HG03460 (cell line): ENCODE measurements around the gene CNIH4.
"Not testable (repeated sequence)": the region's sequence is repeated elsewhere in the genome, so short reads cannot be mapped to it uniquely, and the experiment has no call there.

Experiments used
- ATAC-seq: cut with Tn5 transposase; IDR thresholded peaks from one replicate; pipeline ENCODE4 v1.9.1; 2021; ENCODE audit not compliant: unreplicated experiment

The CNIH4 gene

DNA sequence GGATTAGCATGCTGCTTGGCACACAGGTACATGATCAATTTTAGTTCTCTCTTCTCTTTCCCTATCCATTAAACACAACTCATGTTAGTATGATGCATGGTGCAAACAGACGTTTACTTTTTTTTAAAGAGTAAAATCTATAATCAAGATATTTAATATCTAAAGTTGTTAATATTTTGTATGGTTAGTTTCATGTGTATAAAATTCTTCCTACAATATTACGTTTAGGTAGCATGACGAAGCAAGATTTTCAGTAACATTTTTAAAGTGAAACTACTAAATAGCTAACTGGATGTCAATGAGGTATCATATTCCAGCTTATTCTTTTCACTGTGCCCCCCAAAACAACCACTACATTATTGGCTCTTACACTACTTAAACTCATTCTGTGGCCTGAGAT lies 36.6 kb downstream of the CNIH4 start:
- no peak for ATAC-seq

- no peak for ATAC-seq
These were observed 43.2 kb downstream of the CNIH4 start for GRCh38 chr1:224399887-224400286.

- no peak for ATAC-seq
These were observed 45.9 kb downstream of the CNIH4 start for GRCh38 chr1:224402472-224403036.

GRCh38 chr1:224404916-224405603 lies 48.4 kb downstream of the CNIH4 start:
- no peak for ATAC-seq

GRCh38 chr1:224405604-224405970 lies 48.9 kb downstream of the CNIH4 start:
- no peak for ATAC-seq

DNA sequence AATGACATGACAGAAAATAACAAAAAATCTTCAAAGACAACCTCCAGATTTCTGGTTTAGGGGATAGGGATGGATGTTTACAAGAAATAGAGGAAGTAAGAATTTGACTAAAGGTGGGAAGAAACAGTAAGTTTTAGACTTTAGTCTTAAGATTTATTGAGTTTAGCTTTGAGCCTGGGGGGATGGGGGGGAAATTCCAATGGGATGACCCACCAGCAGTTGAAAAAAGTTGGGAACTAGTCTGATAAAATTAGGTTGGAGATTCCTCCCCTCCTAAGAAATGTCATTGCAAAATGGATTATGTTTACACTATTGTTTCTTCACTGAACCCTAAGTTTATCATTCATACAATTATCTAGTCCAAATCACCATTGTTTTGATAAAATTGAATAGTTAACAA lies 49.5 kb downstream of the CNIH4 start:
- ATAC-seq = no peak

GRCh38 chr1:224407571-224408293 lies 51.1 kb downstream of the CNIH4 start:
- ATAC-seq = no peak

- ATAC-seq = no peak
These were observed 51.6 kb downstream of the CNIH4 start for GRCh38 chr1:224408294-224408590.

DNA sequence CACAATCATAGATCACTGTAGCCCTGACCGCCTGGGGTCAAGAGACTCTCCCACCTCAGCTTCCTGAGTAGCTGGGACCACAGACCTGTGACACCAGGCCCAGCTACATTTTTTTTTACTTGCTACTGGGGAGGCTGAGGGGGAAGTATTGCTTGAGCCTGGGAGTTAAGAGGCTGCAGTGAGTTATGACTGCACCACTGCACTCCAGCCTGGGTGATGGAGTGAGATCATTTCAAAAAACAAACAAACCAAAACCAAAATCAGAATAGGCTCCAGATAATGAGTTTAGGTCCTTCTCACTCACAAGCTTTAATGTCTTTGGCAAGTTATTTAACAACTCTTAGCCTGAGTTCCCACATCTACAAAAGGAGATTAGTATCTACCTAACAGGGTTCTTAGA lies 55.1 kb downstream of the CNIH4 start:
- ATAC-seq = no peak

GRCh38 chr1:224420106-224420505 lies 63.4 kb downstream of the CNIH4 start:
- no peak for ATAC-seq

- no peak for ATAC-seq
These were observed 68.7 kb downstream of the CNIH4 start for GRCh38 chr1:224425279-224425884.

DNA sequence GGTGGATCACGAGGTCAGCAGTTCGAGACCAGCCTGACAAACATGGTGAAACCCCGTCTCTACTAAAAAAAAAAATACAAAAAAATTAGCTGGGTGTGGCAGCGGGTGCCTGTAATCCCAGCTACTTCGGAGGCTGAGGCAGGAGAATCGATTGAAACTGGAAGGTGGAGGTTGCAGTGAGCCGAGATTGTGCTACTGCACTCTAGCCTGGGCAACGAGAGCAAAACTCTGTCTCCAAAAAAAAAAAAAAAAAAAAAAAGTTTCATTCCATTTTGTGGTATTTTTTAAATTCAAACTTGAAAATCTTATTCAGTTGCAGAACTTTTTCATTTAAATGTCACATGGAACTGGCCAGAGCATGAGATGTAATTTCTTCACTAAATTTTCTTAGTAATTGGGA lies 70.2 kb downstream of the CNIH4 start:
- not testable (repeated sequence) for ATAC-seq

DNA sequence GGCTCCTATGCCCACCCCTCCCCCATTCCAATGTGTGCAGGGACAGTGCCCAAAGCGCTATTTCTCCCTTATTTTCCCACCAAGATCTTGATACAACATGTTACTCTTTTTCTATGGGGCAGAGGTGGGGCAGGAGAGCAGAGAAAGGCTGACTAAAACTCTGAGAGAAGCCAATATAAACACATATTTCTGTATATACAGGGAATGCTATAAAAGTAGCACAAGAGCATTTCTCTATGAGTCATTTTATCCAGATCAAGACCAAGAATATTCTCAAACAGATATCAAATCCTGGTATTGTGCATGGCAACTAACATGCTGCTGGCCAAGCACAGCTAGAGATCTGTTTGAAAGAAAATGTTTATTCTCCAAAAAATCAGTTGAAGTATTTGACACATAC lies 70.7 kb downstream of the CNIH4 start:
- ATAC-seq = no peak

GRCh38 chr1:224428713-224429112 lies 72.0 kb downstream of the CNIH4 start:
- ATAC-seq = not testable (repeated sequence)
